H9 (cell line): ENCODE measurements around the gene C1orf105. TPM values are rescaled to one million over a fixed set of nuclear protein-coding genes. Genes with fewer than 3 reads are reported as not detected.

Experiments
- DNase-seq: peaks from one replicate; pipeline ENCODE4 v3.0.0-alpha.2; 2017
- H2AFZ ChIP-seq: one replicate; pipeline ENCODE4 v1.6.1; 2013; ENCODE audit warnings: mild to moderate bottlenecking, low read length, control low read depth, moderate library complexity
- H2AK5ac ChIP-seq: 2 replicates; pipeline ENCODE4 v1.6.1; 2013; ENCODE audit warnings: low read length, control low read depth, mixed read lengths; ENCODE audit not compliant: insufficient read length
- H2BK120ac ChIP-seq: one replicate; pipeline ENCODE4 v1.6.1; 2013; ENCODE audit warnings: low read depth, mild to moderate bottlenecking, low read length, control low read depth, inconsistent platforms; ENCODE audit not compliant: poor library complexity, severe bottlenecking
- H2BK12ac ChIP-seq: 2 replicates; pipeline ENCODE4 v1.6.1; 2013; ENCODE audit warnings: low read length, control low read depth, mixed read lengths, low read depth; ENCODE audit not compliant: insufficient read length
- H2BK15ac ChIP-seq: 2 replicates; pipeline ENCODE4 v1.6.1; 2013; ENCODE audit warnings: low read depth, low read length, control low read depth
- H2BK20ac ChIP-seq: one replicate; pipeline ENCODE4 v1.6.1; 2013; ENCODE audit warnings: low read depth, mild to moderate bottlenecking, low read length, control low read depth, inconsistent platforms; ENCODE audit not compliant: poor library complexity, severe bottlenecking
- H2BK5ac ChIP-seq: 2 replicates; pipeline ENCODE4 v1.6.1; 2013; ENCODE audit warnings: low read length, control low read depth, mixed read lengths; ENCODE audit not compliant: insufficient read length
- H3K14ac ChIP-seq: 2 replicates; pipeline ENCODE4 v1.6.1; 2013; ENCODE audit warnings: low read length, control low read depth; ENCODE audit not compliant: insufficient read depth
- H3K18ac ChIP-seq: 2 replicates; pipeline ENCODE4 v1.6.1; 2013; ENCODE audit warnings: low read depth, mild to moderate bottlenecking, mixed read lengths, low read length, control low read depth; ENCODE audit not compliant: insufficient read length
- H3K23ac ChIP-seq: 2 replicates; pipeline ENCODE4 v1.6.1; 2013; ENCODE audit warnings: low read length, control low read depth, mixed read lengths, low read depth; ENCODE audit not compliant: insufficient read length
- H3K23me2 ChIP-seq: 2 replicates; pipeline ENCODE4 v1.6.1; 2013; ENCODE audit warnings: low read depth, mild to moderate bottlenecking, mixed read lengths, low read length, control low read depth; ENCODE audit not compliant: insufficient read length, poor library complexity, severe bottlenecking
- H3K27ac ChIP-seq: 2 replicates; pipeline ENCODE4 v1.5.1; 2013; ENCODE audit warnings: low read length, control low read depth, mixed read lengths, low read depth; ENCODE audit not compliant: insufficient read length
- H3K27me3 ChIP-seq: 2 replicates; pipeline ENCODE4 v1.6.1; 2013; ENCODE audit warnings: low read length, control low read depth, inconsistent platforms; ENCODE audit not compliant: insufficient read depth
- H3K4ac ChIP-seq: 2 replicates; pipeline ENCODE4 v1.6.1; 2013; ENCODE audit warnings: low read depth, mild to moderate bottlenecking, control low read depth, inconsistent platforms, low read length, moderate library complexity
- H3K4me1 ChIP-seq: 2 replicates; pipeline ENCODE4 v1.6.1; 2013; ENCODE audit warnings: low read length, control low read depth, inconsistent platforms; ENCODE audit not compliant: insufficient read depth
- H3K4me2 ChIP-seq: 2 replicates; pipeline ENCODE4 v1.6.1; 2013; ENCODE audit warnings: low read length, control low read depth, mixed read lengths; ENCODE audit not compliant: insufficient read length, insufficient read depth
- H3K56ac ChIP-seq: 2 replicates; pipeline ENCODE4 v1.6.1; 2013; ENCODE audit warnings: low read depth, mild to moderate bottlenecking, mixed read lengths, low read length, control low read depth; ENCODE audit not compliant: insufficient read length
- H3K79me1 ChIP-seq: 2 replicates; pipeline ENCODE4 v1.6.1; 2013; ENCODE audit warnings: low read depth, mild to moderate bottlenecking, moderate library complexity, low read length, control low read depth, inconsistent platforms; ENCODE audit not compliant: insufficient read depth, poor library complexity, severe bottlenecking
- H3K79me2 ChIP-seq: 2 replicates; pipeline ENCODE4 v1.6.1; 2013; ENCODE audit warnings: low read length, control low read depth, inconsistent platforms; ENCODE audit not compliant: insufficient read depth
- H3K9ac ChIP-seq: 2 replicates; pipeline ENCODE4 v1.6.1; 2013; ENCODE audit warnings: low read length, control low read depth, mixed read lengths; ENCODE audit not compliant: insufficient read length; ENCODE audit errors: extremely low read depth
- H3K9me3 ChIP-seq: one replicate; pipeline ENCODE4 v1.6.1; 2013; ENCODE audit warnings: low read depth, low read length, inconsistent platforms; ENCODE audit not compliant: control insufficient read depth
- H3T11ph ChIP-seq: one replicate; pipeline ENCODE4 v1.6.1; 2013; ENCODE audit warnings: mild to moderate bottlenecking, low read length, control low read depth, inconsistent platforms
- H4K20me1 ChIP-seq: one replicate; pipeline ENCODE4 v1.6.1; 2013; ENCODE audit not compliant: control insufficient read depth, insufficient read length, insufficient read depth
- H4K5ac ChIP-seq: 2 replicates; pipeline ENCODE4 v1.6.1; 2013; ENCODE audit warnings: low read depth, mild to moderate bottlenecking, mixed read lengths, low read length, control low read depth; ENCODE audit not compliant: insufficient read length
- H4K8ac ChIP-seq: replicated peaks from 2 replicates; pipeline ENCODE4 v1.6.1; 2013; ENCODE audit warnings: low read length, control low read depth, mixed read lengths, low read depth; ENCODE audit not compliant: insufficient read length
- H4K91ac ChIP-seq: 2 replicates; pipeline ENCODE4 v1.6.1; 2013; ENCODE audit warnings: low read depth, mild to moderate bottlenecking, moderate library complexity, mixed read lengths, low read length, control low read depth; ENCODE audit not compliant: insufficient read length
- H3K27ac Mint-ChIP-seq, 3 experiments: 2 replicates in 2 of 3; 3 replicates in 1 of 3; pipeline ENCODE4 v1.8.0; 2020 to 2021; ENCODE audit warnings: mixed read lengths in 3 of 3, mild to moderate bottlenecking in 1 of 3, moderate library complexity in 1 of 3
- H3K27me3 Mint-ChIP-seq: 2 replicates; pipeline ENCODE4 v1.8.0; 2021; ENCODE audit warnings: low read depth, mild to moderate bottlenecking, moderate library complexity, mixed read lengths
- H3K36me3 Mint-ChIP-seq, 3 experiments: 2 replicates in 2 of 3; 3 replicates in 1 of 3; pipeline ENCODE4 v1.8.0; 2020 to 2021; ENCODE audit warnings: low read depth in 3 of 3, mixed read lengths in 3 of 3; ENCODE audit not compliant: insufficient read depth in 1 of 3
- H3K4me1 Mint-ChIP-seq, 2 experiments: 2 replicates each; pipeline ENCODE4 v1.8.0; 2020; ENCODE audit warnings: mixed read lengths in 2 of 2
- H3K4me3 Mint-ChIP-seq, 2 experiments: 2 replicates in 1 of 2; 3 replicates in 1 of 2; pipeline ENCODE4 v1.8.0; 2020 to 2021; ENCODE audit warnings: mild to moderate bottlenecking in 2 of 2, mixed read lengths in 2 of 2, moderate library complexity in 1 of 2
- H3K9me3 Mint-ChIP-seq, 2 experiments: 2 replicates in 1 of 2; 3 replicates in 1 of 2; pipeline ENCODE4 v1.8.0; 2020; ENCODE audit warnings: mild to moderate bottlenecking in 2 of 2, mixed read lengths in 2 of 2, moderate library complexity in 1 of 2
- WGBS: extraction: QIAGEN DNeasy Blood & Tissue Kit; methylation state at CpG from one replicate; pipeline ENCODE4 v1.1.7; 2013; ENCODE audit warnings: missing lambda C conversion rate, low lambda C conversion rate, mixed read lengths; ENCODE audit not compliant: insufficient read length; ENCODE audit errors: extremely low coverage; 5-methylcytosine and 5-hydroxymethylcytosine counted together
- total RNA-seq: library from RNA; stranded (reverse); gene quantifications from 2 replicates; pipeline ENCODE4 v1.2.1, GENCODE V29; 2021
- TF ChIP-seq, protein P1 (sequence below): fragments of 200-600 bp; sonication (generic); conservative IDR thresholded peaks from 3 replicates; pipeline ENCODE4 v1.8.0; 2021; ENCODE audit warnings: antibody characterized with exemption, mild to moderate bottlenecking

C1orf105 gene
- total RNA-seq, 1 experiment from 2014 or later: not detected

DNA sequence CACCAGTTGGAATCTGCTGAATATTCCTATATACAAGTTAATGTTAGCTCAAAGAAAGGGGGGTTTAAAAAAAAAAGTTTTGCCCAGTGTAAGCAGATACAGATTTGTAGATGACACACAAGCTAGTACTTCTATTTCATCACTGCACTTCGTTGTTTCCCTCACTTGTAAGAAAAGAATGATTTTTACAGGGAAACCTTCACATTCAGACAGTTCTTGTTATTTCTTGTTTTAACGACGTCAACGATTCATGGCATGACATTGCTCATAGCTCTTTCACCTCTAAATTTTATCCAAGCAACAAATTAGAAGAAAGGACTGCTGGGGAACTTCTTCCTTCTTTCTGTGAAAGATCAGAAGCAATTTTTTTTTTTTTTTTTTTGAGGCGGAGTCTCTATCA is 25.7 kb upstream of the C1orf105 start:
- Histone ChIP-seq H2BK120ac (no peak overlapping the region), H3K79me1 (no peaks in the 10 kb centered on the region), H3K9me3 (no peaks in the 10 kb centered on the region), H2BK5ac (no peak overlapping the region), H3T11ph (no peak overlapping the region), H3K18ac (no peak overlapping the region), H2BK15ac (no peak overlapping the region), H3K27me3 (no peaks in the 10 kb centered on the region), H3K14ac (no peak overlapping the region), H3K79me2 (no peaks in the 10 kb centered on the region), H3K9ac (no peak overlapping the region), H3K27ac (no peak overlapping the region), H3K4me1 (peaks cover 4% of the 10 kb centered on the region; the same call in 1 of the 2 replicates), H3K4ac (no peak overlapping the region), H4K8ac (no peak overlapping the region), H4K20me1 (no peaks in the 10 kb centered on the region), H3K56ac (no peak overlapping the region), H4K5ac (no peak overlapping the region), H3K23me2 (no peaks in the 10 kb centered on the region), H2BK20ac (no peak overlapping the region), H4K91ac (no peak overlapping the region), H3K23ac (no peak overlapping the region), H2AFZ (no peak overlapping the region), H2BK12ac (no peak overlapping the region), H2AK5ac (no peak overlapping the region), H3K4me2 (no peak overlapping the region)
- no peaks in the 10 kb centered on the region for H3K36me3 Mint-ChIP-seq
- H3K9me3 Mint-ChIP-seq: no peaks in the 10 kb centered on the region
- WGBS: no CpG with 5 or more reads among the region's 5 CpGs
- TF ChIP-seq, protein P1, sequence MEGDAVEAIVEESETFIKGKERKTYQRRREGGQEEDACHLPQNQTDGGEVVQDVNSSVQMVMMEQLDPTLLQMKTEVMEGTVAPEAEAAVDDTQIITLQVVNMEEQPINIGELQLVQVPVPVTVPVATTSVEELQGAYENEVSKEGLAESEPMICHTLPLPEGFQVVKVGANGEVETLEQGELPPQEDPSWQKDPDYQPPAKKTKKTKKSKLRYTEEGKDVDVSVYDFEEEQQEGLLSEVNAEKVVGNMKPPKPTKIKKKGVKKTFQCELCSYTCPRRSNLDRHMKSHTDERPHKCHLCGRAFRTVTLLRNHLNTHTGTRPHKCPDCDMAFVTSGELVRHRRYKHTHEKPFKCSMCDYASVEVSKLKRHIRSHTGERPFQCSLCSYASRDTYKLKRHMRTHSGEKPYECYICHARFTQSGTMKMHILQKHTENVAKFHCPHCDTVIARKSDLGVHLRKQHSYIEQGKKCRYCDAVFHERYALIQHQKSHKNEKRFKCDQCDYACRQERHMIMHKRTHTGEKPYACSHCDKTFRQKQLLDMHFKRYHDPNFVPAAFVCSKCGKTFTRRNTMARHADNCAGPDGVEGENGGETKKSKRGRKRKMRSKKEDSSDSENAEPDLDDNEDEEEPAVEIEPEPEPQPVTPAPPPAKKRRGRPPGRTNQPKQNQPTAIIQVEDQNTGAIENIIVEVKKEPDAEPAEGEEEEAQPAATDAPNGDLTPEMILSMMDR: no peak
- peak overlapping the region in 1 of 3 experiments; percentile 46; a peak in 1 of 7 replicates for H3K27ac Mint-ChIP-seq
- DNase-seq: no peak
- H3K4me1 Mint-ChIP-seq: peaks cover 42 to 48% of the 10 kb centered on the region in 2 experiments
- H3K27me3 Mint-ChIP-seq: no peaks in the 10 kb centered on the region
- no peak overlapping the region for H3K4me3 Mint-ChIP-seq
